HG02938 (cell line): Measurements from ENCODE around the gene CD93.

Experiments used
- ATAC-seq: cut with Tn5 transposase; IDR thresholded peaks from one replicate; pipeline ENCODE4 v1.9.1; 2021; ENCODE audit warnings: mild to moderate bottlenecking, moderate library complexity; ENCODE audit not compliant: unreplicated experiment

The CD93 gene

GRCh38 chr20:23120936-23121750 is 35.0 kb upstream of the CD93 start:
- no peak for ATAC-seq

- no peak for ATAC-seq
Measured at GRCh38 chr20:23120261-23120660, 34.1 kb upstream of the CD93 start.

DNA sequence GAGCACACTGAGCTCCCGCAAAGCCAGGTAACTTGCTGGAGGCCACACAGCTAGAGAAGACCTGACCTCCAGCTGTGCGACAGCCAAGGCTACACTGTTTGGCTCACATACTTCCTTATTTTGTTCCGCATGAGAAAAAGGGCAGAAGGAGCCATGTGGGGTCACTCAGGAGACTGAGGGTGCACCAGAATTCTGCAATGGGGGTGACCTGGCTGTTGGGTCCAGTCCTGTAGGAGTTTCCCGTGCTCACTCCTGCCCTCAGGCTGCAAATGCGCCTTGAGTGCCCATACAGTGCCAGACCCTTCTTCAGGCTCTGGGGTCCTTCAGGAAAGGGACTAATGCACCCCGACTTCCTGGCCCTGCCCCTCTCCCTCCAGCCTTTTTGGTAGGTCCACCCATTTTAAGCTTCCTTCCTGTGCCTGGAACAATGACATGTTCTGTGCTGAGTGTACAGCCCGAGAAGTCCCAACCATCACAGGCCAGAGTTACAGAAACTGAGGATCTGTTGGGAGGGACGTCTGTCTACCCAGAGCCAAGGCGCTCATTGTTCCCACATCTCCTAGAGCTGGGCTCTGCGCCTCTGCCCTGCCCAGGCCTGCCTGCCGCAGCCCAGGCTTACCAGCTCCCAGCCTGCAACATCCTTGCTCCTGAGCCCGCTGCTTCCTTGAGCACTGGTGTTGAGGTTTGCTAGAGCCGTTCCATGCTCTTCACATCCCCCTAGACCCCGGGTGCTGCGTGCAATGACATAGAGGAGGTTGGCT is 33.5 kb upstream of the CD93 start:
- ATAC-seq = no peak

DNA sequence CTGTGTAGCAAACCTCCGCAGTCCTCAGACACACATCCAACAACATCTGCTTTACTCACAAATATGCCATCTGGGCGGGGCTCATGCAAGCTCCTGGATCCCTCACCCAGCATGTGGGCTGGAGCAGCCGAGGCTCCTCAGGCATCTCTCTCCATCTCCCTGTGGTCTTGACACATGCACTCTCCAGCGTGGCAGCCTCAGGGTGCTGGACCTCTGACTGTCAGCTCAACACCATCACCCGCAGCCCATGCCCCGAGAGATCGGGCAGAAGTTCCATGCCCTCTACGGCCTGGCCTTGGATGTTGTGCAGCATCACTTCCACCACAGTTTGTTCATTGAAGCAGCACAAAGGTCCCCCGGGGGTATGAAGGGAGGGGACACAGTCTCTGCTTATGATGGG is 32.6 kb upstream of the CD93 start:
- ATAC-seq = no peak

GRCh38 chr20:23118144-23118543 is 32.0 kb upstream of the CD93 start:
- no peak for ATAC-seq

DNA sequence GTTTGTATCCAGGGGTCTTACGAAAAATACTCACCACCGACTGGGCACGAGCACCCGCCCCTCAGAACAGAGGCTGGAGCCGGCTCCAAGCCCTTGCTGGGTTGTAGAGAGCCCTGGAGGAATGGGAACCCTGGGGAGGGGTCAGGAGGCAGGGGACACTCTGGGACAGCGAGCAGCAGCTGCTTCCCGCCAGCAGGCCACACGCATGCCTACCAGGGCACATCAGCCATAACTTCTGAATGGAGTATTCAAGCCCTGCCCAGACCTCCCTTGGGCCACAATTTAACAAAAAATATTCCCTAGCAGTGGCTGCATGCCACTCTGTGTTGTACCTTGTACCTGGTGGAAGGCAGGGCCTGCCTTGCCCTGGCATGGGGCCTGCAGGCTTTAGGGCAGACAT is 31.6 kb upstream of the CD93 start:
- no peak for ATAC-seq

DNA sequence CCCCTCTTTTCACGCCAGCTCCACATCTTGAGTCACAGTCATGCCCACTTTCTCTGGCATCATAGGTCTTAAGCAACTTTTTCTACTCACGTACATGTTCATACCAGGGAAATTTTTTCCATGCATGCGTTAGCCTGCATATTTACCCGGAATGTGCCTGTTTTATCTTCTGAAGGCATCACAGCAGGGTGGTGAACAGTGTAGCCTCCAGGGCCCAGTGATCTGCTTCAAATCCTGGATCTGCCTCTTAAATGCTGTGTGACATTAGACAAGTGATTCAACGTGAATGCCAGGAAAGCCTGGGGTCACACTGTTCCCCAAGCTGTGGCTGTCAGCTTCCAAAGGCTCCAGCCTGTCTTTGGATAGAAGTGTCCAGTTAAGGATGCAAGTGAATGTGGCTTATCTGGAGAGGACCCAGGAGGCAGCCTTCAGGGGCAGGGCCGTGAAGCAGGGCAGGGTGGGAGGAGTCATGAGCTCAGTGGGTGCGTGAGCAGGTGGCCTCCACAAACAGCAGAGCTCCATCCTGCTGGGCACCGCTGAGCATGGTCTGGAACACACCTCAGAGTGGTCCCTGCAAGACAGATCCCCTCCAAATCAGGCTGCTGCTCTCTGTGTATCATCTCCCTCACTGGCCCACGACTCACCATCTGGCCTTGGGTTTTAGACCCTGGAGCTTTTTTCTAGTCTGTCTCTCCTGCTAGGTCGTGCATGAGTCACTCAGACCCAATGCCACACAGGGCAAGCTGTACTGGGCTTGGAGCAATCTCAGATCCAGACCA is 30.4 kb upstream of the CD93 start:
- ATAC-seq = no peak

GRCh38 chr20:23115822-23116221 is 29.7 kb upstream of the CD93 start:
- ATAC-seq = no peak

GRCh38 chr20:23114448-23115082 is 28.4 kb upstream of the CD93 start:
- ATAC-seq = no peak

DNA sequence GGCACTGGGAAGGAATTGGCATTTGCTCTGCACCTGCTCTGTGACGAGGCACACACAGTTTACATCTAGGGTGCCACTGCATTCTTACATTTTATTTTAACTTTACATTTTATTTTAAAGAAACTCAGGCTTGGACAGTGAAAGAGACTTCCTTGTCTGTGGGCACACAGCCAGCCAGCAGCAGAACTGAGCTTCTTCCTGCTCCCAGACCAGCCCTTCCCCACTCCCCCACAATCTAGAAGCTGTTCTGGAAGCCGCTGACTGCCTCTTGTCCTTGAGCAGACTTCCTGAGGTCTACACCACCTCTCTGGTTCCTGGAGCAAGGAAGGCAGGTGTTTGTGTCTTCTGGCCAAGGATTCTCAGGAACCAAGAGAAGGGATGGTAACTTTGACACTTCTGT is 27.9 kb upstream of the CD93 start:
- ATAC-seq = no peak

DNA sequence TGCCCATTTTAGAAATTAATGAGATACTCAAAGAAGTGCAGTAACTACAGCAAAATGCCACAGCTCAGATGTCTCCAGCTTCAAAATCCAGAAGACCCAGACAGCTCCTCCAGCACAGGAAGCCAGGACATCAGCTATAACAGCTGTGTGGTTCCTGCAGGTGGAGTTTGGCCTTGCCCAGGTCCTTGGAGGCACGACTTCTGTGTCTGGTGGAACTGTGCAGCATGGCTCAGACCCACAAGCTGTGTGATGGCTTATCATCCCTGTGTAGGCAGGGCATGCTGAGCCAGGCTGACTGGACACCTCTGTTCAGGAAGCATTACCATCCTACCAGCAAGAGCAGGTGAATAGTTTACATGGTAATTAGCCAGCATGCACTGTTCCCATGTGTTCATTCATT is 26.5 kb upstream of the CD93 start:
- no peak for ATAC-seq

DNA sequence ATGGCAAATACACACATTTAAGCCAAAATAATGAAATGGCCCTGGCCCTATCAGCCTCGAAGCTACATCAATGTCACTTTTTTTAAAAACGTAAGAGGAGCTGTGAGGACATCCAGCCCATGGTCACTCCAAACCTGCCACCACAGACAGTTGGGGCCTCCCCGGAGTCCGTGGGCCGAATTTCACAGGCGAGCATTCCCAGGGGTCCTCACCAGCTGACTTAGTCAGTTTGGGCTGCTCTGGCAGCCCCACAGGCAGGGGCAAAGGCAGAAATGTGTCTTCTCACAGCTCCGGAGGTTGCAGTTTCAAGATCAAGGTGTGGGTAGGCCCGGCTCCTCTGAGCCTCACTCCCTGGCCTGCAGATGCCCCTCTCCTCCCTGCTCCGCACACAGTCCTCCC is 25.8 kb upstream of the CD93 start:
- no peak for ATAC-seq

- ATAC-seq = no peak
Measured at GRCh38 chr20:23111307-23111943, 25.3 kb upstream of the CD93 start.

DNA sequence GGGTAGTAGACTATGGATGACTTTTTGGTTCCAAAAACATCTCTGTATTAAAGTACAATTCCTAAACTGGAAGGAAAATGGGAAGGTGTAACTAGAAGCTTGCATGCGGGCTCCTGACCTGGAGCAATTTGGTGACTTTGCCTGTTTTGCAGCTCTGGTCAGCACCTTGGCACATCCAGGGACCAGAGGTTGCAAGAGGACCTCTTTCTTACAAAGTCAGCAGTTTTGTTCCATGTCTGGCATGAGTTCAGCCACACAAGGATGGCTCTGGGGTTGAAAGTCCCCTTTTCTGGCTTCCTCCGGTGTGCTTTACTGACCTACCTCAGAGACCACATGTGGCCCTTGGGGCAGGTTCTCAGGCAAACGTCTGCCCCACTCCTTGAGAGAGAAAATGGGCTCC is 22.7 kb upstream of the CD93 start:
- ATAC-seq = no peak

GRCh38 chr20:23107466-23107865 is 21.3 kb upstream of the CD93 start:
- no peak for ATAC-seq

GRCh38 chr20:23106271-23106851 is 20.2 kb upstream of the CD93 start:
- no peak for ATAC-seq

DNA sequence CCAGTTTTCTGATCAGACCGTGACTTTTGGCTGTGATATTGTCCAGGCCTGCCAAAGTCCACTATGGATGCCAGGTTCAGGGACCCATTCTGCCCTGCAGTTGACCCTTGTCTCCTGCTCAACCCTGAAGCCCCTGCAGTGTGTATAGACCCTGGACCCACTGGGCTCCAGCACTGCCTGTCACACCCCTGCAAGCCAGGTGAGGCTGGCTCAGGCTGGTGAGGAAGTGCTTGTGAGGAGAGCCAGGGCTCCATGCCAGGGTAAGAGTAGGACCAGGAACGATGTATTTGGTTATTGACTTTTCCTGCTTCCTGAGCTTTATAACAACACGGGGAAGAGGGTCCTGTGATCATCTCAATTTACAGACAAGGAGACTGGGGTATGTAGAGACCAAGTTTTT is 19.1 kb upstream of the CD93 start:
- no peak for ATAC-seq

DNA sequence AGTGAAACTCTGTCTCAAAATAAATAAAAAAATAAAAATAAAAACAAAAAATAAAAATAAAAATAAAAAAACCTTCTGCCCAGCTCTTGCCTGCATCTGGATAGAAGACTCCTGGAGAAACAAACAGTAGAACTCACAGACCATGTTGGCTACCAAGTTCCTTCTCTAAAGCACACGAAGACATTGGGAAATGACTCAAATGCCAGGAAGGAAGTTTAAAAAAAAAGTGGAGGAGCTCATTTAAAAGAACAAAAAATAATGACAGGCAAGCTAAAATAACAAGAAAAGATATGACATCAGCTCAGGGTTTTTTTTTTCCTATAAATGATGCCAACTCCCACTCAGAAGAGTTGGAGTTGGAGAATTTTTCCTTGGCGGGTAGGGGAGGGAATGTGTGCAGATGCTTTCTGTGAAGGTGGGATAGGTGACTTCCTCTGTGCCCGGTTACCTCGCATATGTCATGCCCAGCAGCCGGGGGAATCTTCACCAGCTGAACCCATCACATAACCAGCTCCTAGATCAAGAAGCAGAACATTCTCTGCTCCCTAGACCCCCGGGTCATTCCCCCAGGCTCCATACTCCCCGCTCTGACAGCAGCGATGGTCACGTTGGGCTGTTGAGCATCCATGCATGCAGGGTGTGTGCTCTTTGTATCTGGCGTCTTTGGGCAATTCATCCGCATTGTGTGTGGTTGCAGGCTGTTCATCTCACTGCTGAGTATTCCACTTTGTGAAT is 17.3 kb upstream of the CD93 start:
- ATAC-seq = no peak

GRCh38 chr20:23101696-23102406 is 15.7 kb upstream of the CD93 start:
- ATAC-seq = no peak
